Daoy (cell line): Measurements from ENCODE around the gene SCYGR8. TPM values are rescaled to one million over a fixed set of nuclear protein-coding genes. Genes with fewer than 3 reads are reported as not detected.
"Not testable (repeated sequence)": the region's sequence is repeated elsewhere in the genome, so short reads cannot be mapped to it uniquely, and the experiment has no call there.

Experiments
- DNase-seq: peaks from one replicate; pipeline ENCODE4 v3.0.0-alpha.2; 2015; ENCODE audit warnings: low read depth
- total RNA-seq: library from RNA; depleted of rRNA; stranded (reverse); fragments of >200 nt; shearing (Covaris generic); gene quantifications from 2 replicates; pipeline ENCODE4 v1.2.3, GENCODE V29; 2014; rRNA removed

SCYGR8 gene
- not detected in 2 replicates for total RNA-seq

- DNase-seq, result no peak
Measured at GRCh38 chr2:227745594-227745993, at the start of gene SCYGR8. Gene SCYGR8 (plus strand): TSS chr2:227745894. CDS start chr2:227745894, 0 bp downstream.

GRCh38 chr2:227696990-227697679, 48.6 kb upstream of the SCYGR8 start:
- DNase-seq, result no peak

GRCh38 chr2:227701556-227701955, 44.1 kb upstream of the SCYGR8 start:
- no peak for DNase-seq

GRCh38 chr2:227703280-227703732, 42.4 kb upstream of the SCYGR8 start:
- peak; percentile 38 for DNase-seq

- peak; percentile 61 for DNase-seq
Measured at GRCh38 chr2:227703961-227704360, 41.7 kb upstream of the SCYGR8 start.

- no peak for DNase-seq
Measured at GRCh38 chr2:227706859-227707258, 38.8 kb upstream of the SCYGR8 start.

- no peak for DNase-seq
Measured at GRCh38 chr2:227707390-227707789, 38.3 kb upstream of the SCYGR8 start.

GRCh38 chr2:227710986-227711385, 34.7 kb upstream of the SCYGR8 start:
- DNase-seq, result no peak

- no peak for DNase-seq
Measured at GRCh38 chr2:227713291-227713690, 32.4 kb upstream of the SCYGR8 start.

- DNase-seq, result no peak
Measured at GRCh38 chr2:227716501-227716900, 29.2 kb upstream of the SCYGR8 start.

- peak; percentile 84 for DNase-seq
Measured at GRCh38 chr2:227717687-227718567, 27.8 kb upstream of the SCYGR8 start, which contains the start of gene SLC19A3. Gene SLC19A3 (minus strand): TSS chr2:227718028. CDS start chr2:227702318, 15,710 bp downstream.

GRCh38 chr2:227719641-227720040, 26.1 kb upstream of the SCYGR8 start:
- no peak for DNase-seq

GRCh38 chr2:227720680-227721079, 25.0 kb upstream of the SCYGR8 start:
- DNase-seq, result no peak

GRCh38 chr2:227722821-227723220, 22.9 kb upstream of the SCYGR8 start:
- not testable (repeated sequence) for DNase-seq

- no peak for DNase-seq
Measured at GRCh38 chr2:227724394-227725039, 21.2 kb upstream of the SCYGR8 start, which contains the start of gene SCYGR6. Gene SCYGR6 (minus strand): TSS chr2:227724757. CDS start chr2:227724757, 0 bp downstream.

- no peak for DNase-seq
Measured at GRCh38 chr2:227728035-227728434, 17.7 kb upstream of the SCYGR8 start, which contains the start of gene SCYGR7. Gene SCYGR7 (plus strand): TSS chr2:227728335. CDS start chr2:227728335, 0 bp downstream.

- DNase-seq, result no peak
Measured at GRCh38 chr2:227739351-227739750, 6.3 kb upstream of the SCYGR8 start.

GRCh38 chr2:227740705-227741104, 5.0 kb upstream of the SCYGR8 start:
- peak; percentile 53 for DNase-seq

- DNase-seq, result peak; percentile 50
Measured at GRCh38 chr2:227748079-227748478, 2.4 kb downstream of the SCYGR8 start.

GRCh38 chr2:227756261-227756660, 10.6 kb downstream of the SCYGR8 start:
- DNase-seq, result not testable (repeated sequence)

GRCh38 chr2:227759411-227760118, 13.9 kb downstream of the SCYGR8 start:
- no peak for DNase-seq
